PC-3 (cell line): ENCODE data around the gene MRFAP1L1.

Experiments
- EZH2 ChIP-seq: fragments of 300-600 bp; sonication (generic); IDR thresholded peaks from one replicate; pipeline ENCODE4 v1.6.1; 2017; ENCODE audit warnings: antibody characterized with exemption, mild to moderate bottlenecking, low read length; ENCODE audit not compliant: unreplicated experiment
- EZH2phosphoT487 ChIP-seq: fragments of 300-600 bp; sonication (generic); IDR thresholded peaks from 2 replicates; pipeline ENCODE4 v1.6.1; 2018; ENCODE audit warnings: mild to moderate bottlenecking, antibody characterized with exemption, low read length, borderline replicate concordance
- TF ChIP-seq, protein P1 (sequence below): fragments of 300-600 bp; sonication (generic); conservative IDR thresholded peaks from 2 replicates; pipeline ENCODE4 v1.5.1; 2017; ENCODE audit warnings: antibody characterized with exemption, low read depth, mild to moderate bottlenecking, low read length

DNA sequence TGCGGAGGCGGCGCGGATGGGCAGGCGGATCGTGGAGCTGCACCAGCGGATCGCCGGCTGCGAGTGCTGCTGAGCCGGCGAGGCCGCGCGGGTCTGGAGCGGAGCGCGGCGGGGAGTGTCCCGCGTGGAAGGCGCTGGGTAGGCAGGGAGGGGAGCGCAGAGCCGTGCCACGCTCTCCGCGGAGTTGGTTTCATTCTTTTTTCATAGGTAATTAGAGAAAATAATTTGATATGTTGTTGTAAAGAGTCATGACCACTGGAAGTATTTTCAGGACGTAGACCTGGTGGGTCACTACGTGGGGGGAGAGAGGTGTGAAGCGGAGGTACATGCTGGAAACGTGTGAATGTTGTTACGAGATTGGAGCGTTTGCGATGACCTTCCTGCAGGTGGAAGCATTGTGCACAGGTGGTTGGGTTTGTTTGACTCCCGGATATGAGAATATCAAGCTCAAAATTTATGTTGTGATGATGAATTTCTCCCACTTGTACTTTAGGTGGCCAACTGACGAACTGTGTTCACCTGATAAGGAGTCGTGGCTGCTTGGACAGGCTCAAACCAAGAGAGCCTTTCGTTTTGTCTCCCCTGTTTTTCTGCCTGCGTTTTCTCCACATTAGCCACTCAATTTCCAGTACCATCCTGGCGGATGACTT, 35.0 kb downstream of the MRFAP1L1 start:
- TF ChIP-seq, protein P1, sequence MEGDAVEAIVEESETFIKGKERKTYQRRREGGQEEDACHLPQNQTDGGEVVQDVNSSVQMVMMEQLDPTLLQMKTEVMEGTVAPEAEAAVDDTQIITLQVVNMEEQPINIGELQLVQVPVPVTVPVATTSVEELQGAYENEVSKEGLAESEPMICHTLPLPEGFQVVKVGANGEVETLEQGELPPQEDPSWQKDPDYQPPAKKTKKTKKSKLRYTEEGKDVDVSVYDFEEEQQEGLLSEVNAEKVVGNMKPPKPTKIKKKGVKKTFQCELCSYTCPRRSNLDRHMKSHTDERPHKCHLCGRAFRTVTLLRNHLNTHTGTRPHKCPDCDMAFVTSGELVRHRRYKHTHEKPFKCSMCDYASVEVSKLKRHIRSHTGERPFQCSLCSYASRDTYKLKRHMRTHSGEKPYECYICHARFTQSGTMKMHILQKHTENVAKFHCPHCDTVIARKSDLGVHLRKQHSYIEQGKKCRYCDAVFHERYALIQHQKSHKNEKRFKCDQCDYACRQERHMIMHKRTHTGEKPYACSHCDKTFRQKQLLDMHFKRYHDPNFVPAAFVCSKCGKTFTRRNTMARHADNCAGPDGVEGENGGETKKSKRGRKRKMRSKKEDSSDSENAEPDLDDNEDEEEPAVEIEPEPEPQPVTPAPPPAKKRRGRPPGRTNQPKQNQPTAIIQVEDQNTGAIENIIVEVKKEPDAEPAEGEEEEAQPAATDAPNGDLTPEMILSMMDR = peak; percentile 62
- no peak for TF ChIP-seq EZH2
- no peak for TF ChIP-seq EZH2phosphoT487
